ENCODE measurements around the gene SALL3. TPM values are rescaled to one million over a fixed set of nuclear protein-coding genes. Genes with fewer than 3 reads are reported as not detected.

The SALL3 gene
- total and polyA plus RNA-seq, 10 donors = not detected

GRCh38 chr18:78966793-78967106 lies 12.9 kb upstream of the SALL3 start:
- TF ChIP-seq, protein P1, sequence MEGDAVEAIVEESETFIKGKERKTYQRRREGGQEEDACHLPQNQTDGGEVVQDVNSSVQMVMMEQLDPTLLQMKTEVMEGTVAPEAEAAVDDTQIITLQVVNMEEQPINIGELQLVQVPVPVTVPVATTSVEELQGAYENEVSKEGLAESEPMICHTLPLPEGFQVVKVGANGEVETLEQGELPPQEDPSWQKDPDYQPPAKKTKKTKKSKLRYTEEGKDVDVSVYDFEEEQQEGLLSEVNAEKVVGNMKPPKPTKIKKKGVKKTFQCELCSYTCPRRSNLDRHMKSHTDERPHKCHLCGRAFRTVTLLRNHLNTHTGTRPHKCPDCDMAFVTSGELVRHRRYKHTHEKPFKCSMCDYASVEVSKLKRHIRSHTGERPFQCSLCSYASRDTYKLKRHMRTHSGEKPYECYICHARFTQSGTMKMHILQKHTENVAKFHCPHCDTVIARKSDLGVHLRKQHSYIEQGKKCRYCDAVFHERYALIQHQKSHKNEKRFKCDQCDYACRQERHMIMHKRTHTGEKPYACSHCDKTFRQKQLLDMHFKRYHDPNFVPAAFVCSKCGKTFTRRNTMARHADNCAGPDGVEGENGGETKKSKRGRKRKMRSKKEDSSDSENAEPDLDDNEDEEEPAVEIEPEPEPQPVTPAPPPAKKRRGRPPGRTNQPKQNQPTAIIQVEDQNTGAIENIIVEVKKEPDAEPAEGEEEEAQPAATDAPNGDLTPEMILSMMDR (IDR thresholded peaks at IDR 0.05 in 8 of 11, conservative IDR thresholded peaks at IDR 0.05 in 3 of 11) = no peak
- no peak for TF ChIP-seq POLR2A (IDR thresholded peaks at IDR 0.05)
- TF ChIP-seq POLR2AphosphoS5 (IDR thresholded peaks at IDR 0.05) = no peak
- peaks cover 0 to 45% (median 12%) of the 10 kb centered on the region in 7 donors for H3K27me3 ChIP-seq (replicated peaks in 1 of 7)
- no peak overlapping the region for H3K4me3 ChIP-seq
- intact Hi-C loops (cut with DNase I; ENCODE audit: low total_unique reads) = no loop called here
- H3K27ac ChIP-seq = no peak overlapping the region
- H3K4me1 ChIP-seq = no peaks in the 10 kb centered on the region
- 37 to 55% (median 47%) methylated on average over 1 of the region's 1 CpG for WGBS, 5 donors
- DNase-seq = no peak
- peaks cover 0 to 8% (median 0%) of the 10 kb centered on the region in 8 donors for H3K9me3 ChIP-seq
- no peaks in the 10 kb centered on the region for H3K36me3 ChIP-seq

DNA sequence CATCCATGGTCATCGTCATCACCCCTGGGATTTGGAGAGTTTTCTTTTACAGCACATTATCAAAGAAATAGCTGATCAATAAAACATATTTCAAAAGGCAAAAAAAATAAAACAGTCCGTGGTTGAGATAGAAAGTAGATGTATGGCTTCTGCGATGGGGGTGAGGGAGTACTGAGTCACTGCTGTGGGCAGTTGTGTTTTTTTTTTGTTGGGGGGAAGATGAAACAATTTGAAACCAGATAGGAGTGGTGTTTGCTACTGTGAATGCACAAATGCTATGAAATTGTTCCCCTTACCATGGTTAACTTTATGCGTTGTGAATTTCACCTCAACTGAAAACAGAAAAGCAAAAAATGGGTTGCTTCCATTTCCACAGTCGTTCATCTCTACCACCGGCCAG lies 11.9 kb upstream of the SALL3 start:
- no peak overlapping the region for H3K4me3 ChIP-seq
- H3K9me3 ChIP-seq = peaks cover 0 to 8% (median 0%) of the 10 kb centered on the region in 8 donors
- WGBS, 5 donors = 80 to 88% (median 81%) methylated on average over 6 of the region's 6 CpGs
- TF ChIP-seq POLR2AphosphoS5 (IDR thresholded peaks at IDR 0.05) (no peak), POLR2A (IDR thresholded peaks at IDR 0.05) (no peak)
- TF ChIP-seq, protein P1 (IDR thresholded peaks at IDR 0.05 in 8 of 11, conservative IDR thresholded peaks at IDR 0.05 in 3 of 11) = no peak
- H3K27ac ChIP-seq = no peak overlapping the region
- no peak for DNase-seq
- intact Hi-C loops (cut with DNase I; ENCODE audit: low total_unique reads) = no loop called here
- no peaks in the 10 kb centered on the region for H3K36me3 ChIP-seq
- peaks cover 0 to 55% (median 21%) of the 10 kb centered on the region in 7 donors for H3K27me3 ChIP-seq (replicated peaks in 1 of 7)
- H3K4me1 ChIP-seq = peaks cover 0 to 1% (median 0%) of the 10 kb centered on the region in 6 donors

DNA sequence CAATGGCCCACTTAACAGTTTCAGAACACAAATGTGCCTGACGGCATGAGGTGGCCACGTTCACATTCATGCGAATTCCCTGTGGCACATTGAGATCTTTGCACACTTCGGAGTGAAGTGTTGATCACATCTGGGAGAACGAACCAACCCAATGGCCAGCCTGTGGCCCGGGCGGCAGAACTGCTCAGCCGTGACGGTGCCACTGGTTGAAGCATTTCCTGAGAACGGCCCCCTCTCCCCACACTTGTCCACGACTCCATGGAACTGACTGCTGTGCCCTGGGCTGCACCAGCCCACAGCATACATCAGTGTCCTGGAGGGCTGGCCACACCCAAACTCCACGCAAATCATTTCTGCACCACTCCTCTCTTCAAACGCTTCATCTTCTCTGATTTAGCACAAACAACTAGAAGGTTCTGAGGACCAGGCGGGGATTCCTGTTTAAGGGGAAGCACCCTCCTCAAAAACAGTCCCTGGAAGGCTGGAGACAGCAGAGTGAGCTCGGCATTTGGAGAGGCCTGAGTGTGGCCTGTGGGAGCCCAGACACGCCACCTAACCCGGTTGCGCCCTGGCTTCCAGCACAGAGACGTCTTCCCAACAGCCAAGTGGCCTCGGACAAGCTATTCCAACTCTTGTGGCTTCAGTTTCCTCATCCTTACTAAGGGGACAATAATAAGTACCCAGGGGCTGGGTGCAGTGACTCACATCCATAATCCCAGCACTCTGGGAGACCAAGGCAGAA lies 9.9 kb upstream of the SALL3 start:
- no peak overlapping the region for H3K4me3 ChIP-seq
- no peak for DNase-seq
- 85 to 89% (median 87%) methylated on average over 19 to 20 of the region's 20 CpGs for WGBS, 5 donors
- no peaks in the 10 kb centered on the region for H3K36me3 ChIP-seq
- peaks cover 8 to 21% (median 17%) of the 10 kb centered on the region in 6 donors for H3K4me1 ChIP-seq
- TF ChIP-seq POLR2AphosphoS5 (IDR thresholded peaks at IDR 0.05) (no peak), POLR2A (IDR thresholded peaks at IDR 0.05) (no peak)
- TF ChIP-seq, protein P1 (IDR thresholded peaks at IDR 0.05 in 8 of 11, conservative IDR thresholded peaks at IDR 0.05 in 3 of 11) = no peak
- H3K27ac ChIP-seq = no peak overlapping the region
- intact Hi-C loops (cut with DNase I; ENCODE audit: low total_unique reads) = no loop called here
- H3K27me3 ChIP-seq (replicated peaks in 1 of 7) = peaks cover 3 to 75% (median 42%) of the 10 kb centered on the region in 7 donors
- H3K9me3 ChIP-seq = no peaks in the 10 kb centered on the region

- TF ChIP-seq POLR2A (IDR thresholded peaks at IDR 0.05) = no peak
- no peak for TF ChIP-seq POLR2AphosphoS5 (IDR thresholded peaks at IDR 0.05)
- TF ChIP-seq, protein P1 (IDR thresholded peaks at IDR 0.05 in 8 of 11, conservative IDR thresholded peaks at IDR 0.05 in 3 of 11) = no peak
- peaks cover 3 to 81% (median 53%) of the 10 kb centered on the region in 7 donors for H3K27me3 ChIP-seq (replicated peaks in 1 of 7)
These were observed 8.8 kb upstream of the SALL3 start for GRCh38 chr18:78970774-78971333.

More at GRCh38 chr18:78970774-78971333, 8.8 kb upstream of the SALL3 start:
- Histone ChIP-seq H3K36me3 (no peaks in the 10 kb centered on the region), H3K4me1 (peaks cover 8 to 21% (median 17%) of the 10 kb centered on the region in 6 donors), H3K9me3 (no peaks in the 10 kb centered on the region), H3K4me3 (no peak overlapping the region), H3K27ac (no peak overlapping the region)
- intact Hi-C loops (cut with DNase I; ENCODE audit: low total_unique reads) = no loop called here
- no peak for DNase-seq
- 84 to 89% (median 89%) methylated on average over 12 of the region's 12 CpGs for WGBS, 5 donors
